Stomach smooth muscle (tissue), 2 donors: ENCODE data around the gene UNC13D.
A peak's percentile ranks its signal among the peaks of the same experiment; 100 is the strongest.
"Not testable (repeated sequence)": the region's sequence is repeated elsewhere in the genome, so short reads cannot be mapped to it uniquely, and the experiment has no call there.

ENCODE experiments used
- H3K27ac ChIP-seq: one replicate; pipeline ENCODE4 v1.7.0; 2013; ENCODE audit warnings: mild to moderate bottlenecking, low read length, inconsistent platforms
- H3K27me3 ChIP-seq, 2 donors: one replicate each; pipeline ENCODE4 v1.7.0; 2013; ENCODE audit warnings: low read length in 2 of 2; ENCODE audit not compliant: insufficient read depth in 2 of 2, control insufficient read depth in 1 of 2
- H3K36me3 ChIP-seq, 2 donors: one replicate each; pipeline ENCODE4 v1.7.0; 2013; ENCODE audit warnings: low read length in 2 of 2; ENCODE audit not compliant: control insufficient read depth in 2 of 2, insufficient read depth in 2 of 2
- H3K4me1 ChIP-seq: one replicate; pipeline ENCODE4 v1.7.0; 2013; ENCODE audit warnings: low read length; ENCODE audit not compliant: control insufficient read depth, insufficient read depth
- H3K4me3 ChIP-seq, 2 donors: one replicate each; pipeline ENCODE4 v1.7.0; 2013; ENCODE audit warnings: low read length in 2 of 2
- H3K9ac ChIP-seq, 2 donors: one replicate each; pipeline ENCODE4 v1.7.0; 2013; ENCODE audit warnings: low read length in 2 of 2, mild to moderate bottlenecking in 1 of 2
- H3K9me3 ChIP-seq, 2 donors: one replicate each; pipeline ENCODE4 v1.7.0; 2013; ENCODE audit warnings: low read length in 2 of 2; ENCODE audit not compliant: control insufficient read depth in 2 of 2
- donor health status: healthy.
- donor health status: Pancreatic carcinoma.

Gene UNC13D

GRCh38 chr17:75873587-75874322, 29.6 kb upstream of the UNC13D start:
- Histone ChIP-seq H3K27me3 (no peaks in the 10 kb centered on the region), H3K4me3 (peak overlapping the region in 1 of 2 donors; percentile 52), H3K9me3 (no peaks in the 10 kb centered on the region), H3K9ac (peak overlapping the region in 1 of 2 donors; percentile 64), H3K4me1 (peaks cover 74% of the 10 kb centered on the region), H3K36me3 (peaks cover 4 to 12% of the 10 kb centered on the region in 2 donors), H3K27ac (peak overlapping the region; percentile 93)

DNA sequence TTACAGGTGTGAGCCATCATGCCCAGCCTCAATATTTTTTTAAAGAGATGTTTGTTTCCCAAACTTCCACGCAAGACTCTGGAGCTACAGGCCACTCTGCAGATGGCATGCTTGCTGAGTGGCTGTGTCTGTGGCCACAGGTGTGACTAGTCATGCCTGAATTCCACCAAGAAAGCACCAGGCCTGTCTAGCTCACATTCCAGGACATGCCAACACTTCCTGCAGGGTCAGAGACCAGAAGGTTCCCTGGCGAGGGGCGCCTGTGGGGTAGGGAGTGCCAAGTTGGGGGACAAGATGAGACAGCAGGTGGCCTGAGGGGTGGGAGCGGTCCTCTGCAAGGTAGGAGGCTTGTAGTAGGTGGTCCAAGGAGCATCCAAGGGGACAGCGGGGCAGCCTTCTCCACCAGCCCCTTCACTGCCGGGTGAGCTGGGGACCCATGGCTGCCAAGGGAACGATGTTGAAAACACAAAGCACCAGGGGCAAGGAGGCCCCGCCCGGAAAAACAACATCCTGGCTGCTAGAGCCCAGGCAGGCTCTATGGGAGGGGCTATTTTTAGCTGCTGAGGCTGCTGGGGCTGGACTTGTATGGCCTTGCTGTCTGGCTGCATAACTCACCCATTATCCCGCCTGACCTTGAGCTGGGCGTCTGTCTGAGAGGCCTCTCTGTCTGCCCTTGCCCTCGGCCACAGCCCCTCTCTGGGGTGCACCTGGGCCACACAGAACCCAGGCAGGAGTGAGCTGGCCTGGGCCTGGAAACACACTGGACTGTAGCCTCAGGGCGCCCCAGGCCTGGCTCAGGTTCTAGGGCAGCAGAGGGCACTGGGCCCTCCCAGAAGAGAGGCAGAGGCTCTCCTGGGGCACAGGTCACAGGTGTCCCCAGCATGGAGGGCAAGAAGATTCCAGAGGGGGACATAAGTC, 28.5 kb upstream of the UNC13D start:
- H3K4me1 ChIP-seq: peaks cover 70% of the 10 kb centered on the region
- no peaks in the 10 kb centered on the region for H3K27me3 ChIP-seq
- peak overlapping the region; percentile 51 to 64 for H3K9ac ChIP-seq
- H3K4me3 ChIP-seq: peak overlapping the region; percentile 49 to 55
- no peaks in the 10 kb centered on the region for H3K9me3 ChIP-seq
- H3K27ac ChIP-seq: peak overlapping the region; percentile 93
- H3K36me3 ChIP-seq: peaks cover 4 to 12% of the 10 kb centered on the region in 2 donors

GRCh38 chr17:75870228-75870627, 26.0 kb upstream of the UNC13D start:
- Histone ChIP-seq H3K36me3 (peaks cover 2 to 12% of the 10 kb centered on the region in 2 donors), H3K27ac (peak overlapping the region; percentile 64), H3K4me1 (peaks cover 49% of the 10 kb centered on the region)
- H3K27me3 ChIP-seq, H3K9ac ChIP-seq, H3K9me3 ChIP-seq, H3K4me3 ChIP-seq: not testable (repeated sequence)

DNA sequence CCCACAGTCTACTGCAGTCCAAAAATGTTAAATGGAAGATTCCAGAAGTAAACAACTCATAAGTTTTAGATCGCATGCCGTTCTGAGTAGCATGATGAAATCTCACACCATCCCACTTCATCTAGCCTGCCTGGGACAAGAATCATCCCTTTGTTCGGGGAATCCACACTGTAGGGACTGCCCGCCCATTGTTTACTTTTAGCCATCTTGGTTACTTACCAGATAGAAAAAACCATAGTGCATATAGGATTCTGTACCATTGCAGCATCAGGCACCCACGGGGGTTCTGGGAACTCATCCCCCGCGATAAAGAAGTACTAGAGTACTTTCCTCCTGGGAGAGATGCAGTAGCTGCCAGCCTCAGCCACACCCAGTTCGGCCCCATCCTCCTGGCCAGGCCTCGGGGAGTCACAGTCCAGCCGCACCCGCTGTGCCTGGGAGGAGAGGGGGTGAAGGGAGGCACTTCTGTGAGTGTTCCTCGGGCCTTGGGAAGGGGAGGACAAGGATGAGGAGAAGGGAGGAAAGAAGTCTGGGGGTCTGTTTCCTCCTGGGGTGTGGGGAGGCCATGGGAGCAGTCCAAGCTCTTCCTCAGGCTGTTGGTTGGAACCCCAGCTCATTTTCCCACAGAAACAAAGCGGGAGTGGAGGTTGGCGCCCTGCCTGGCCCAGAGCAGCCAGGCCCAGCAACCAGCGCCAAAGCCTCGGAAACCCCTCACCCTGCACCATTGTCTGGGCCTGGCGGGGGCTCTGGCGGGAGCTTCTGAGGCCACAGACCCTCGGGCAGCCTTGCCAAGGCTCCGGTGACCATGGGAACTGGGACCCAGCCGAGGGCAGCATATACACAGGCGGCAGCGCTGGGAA, 25.3 kb upstream of the UNC13D start:
- peak overlapping the region in 1 of 2 donors; percentile 57 for H3K4me3 ChIP-seq
- H3K27me3 ChIP-seq: no peaks in the 10 kb centered on the region
- peaks cover 47% of the 10 kb centered on the region for H3K4me1 ChIP-seq
- peaks cover 2 to 8% of the 10 kb centered on the region in 2 donors for H3K36me3 ChIP-seq
- H3K9me3 ChIP-seq: no peaks in the 10 kb centered on the region
- peak overlapping the region; percentile 64 for H3K27ac ChIP-seq
- H3K9ac ChIP-seq: no peak overlapping the region

- H3K27ac ChIP-seq: peak overlapping the region; percentile 64
- peak overlapping the region in 1 of 2 donors; percentile 57 for H3K4me3 ChIP-seq
- H3K9ac ChIP-seq, H3K36me3 ChIP-seq, H3K9me3 ChIP-seq, H3K27me3 ChIP-seq: not testable (repeated sequence)
- peaks cover 44% of the 10 kb centered on the region for H3K4me1 ChIP-seq
Measured at GRCh38 chr17:75868730-75869281, 24.6 kb upstream of the UNC13D start.

- not testable (repeated sequence) for H3K36me3 ChIP-seq, H3K27me3 ChIP-seq, H3K9ac ChIP-seq, H3K9me3 ChIP-seq, H3K4me3 ChIP-seq
- Histone ChIP-seq H3K27ac (peak overlapping the region; percentile 71), H3K4me1 (peaks cover 27% of the 10 kb centered on the region)
Measured at GRCh38 chr17:75865404-75866188, 21.4 kb upstream of the UNC13D start.

GRCh38 chr17:75864887-75865286, 20.7 kb upstream of the UNC13D start:
- H3K4me3 ChIP-seq, H3K27me3 ChIP-seq, H3K36me3 ChIP-seq, H3K9me3 ChIP-seq: not testable (repeated sequence)
- Histone ChIP-seq H3K27ac (peak overlapping the region; percentile 71), H3K9ac (peak overlapping the region in 1 of 2 donors; percentile 42), H3K4me1 (peaks cover 23% of the 10 kb centered on the region)

GRCh38 chr17:75864448-75864871, 20.3 kb upstream of the UNC13D start:
- peak overlapping the region; percentile 71 for H3K27ac ChIP-seq
- H3K9me3 ChIP-seq: no peaks in the 10 kb centered on the region
- H3K4me1 ChIP-seq: peaks cover 19% of the 10 kb centered on the region
- H3K27me3 ChIP-seq: no peaks in the 10 kb centered on the region
- H3K36me3 ChIP-seq: no peaks in the 10 kb centered on the region
- peak overlapping the region in 1 of 2 donors; percentile 42 for H3K9ac ChIP-seq
- peak overlapping the region in 1 of 2 donors; percentile 15 for H3K4me3 ChIP-seq

GRCh38 chr17:75861927-75862317, 17.7 kb upstream of the UNC13D start:
- Histone ChIP-seq H3K4me3 (no peak overlapping the region), H3K27me3 (no peaks in the 10 kb centered on the region), H3K9me3 (no peaks in the 10 kb centered on the region), H3K36me3 (no peaks in the 10 kb centered on the region), H3K27ac (peak overlapping the region; percentile 55), H3K4me1 (peaks cover 13% of the 10 kb centered on the region), H3K9ac (no peak overlapping the region)
